HUES64 (cell line): ENCODE results near the gene CENPH.
"Not testable (repeated sequence)": the region's sequence is repeated elsewhere in the genome, so short reads cannot be mapped to it uniquely, and the experiment has no call there.

Source experiments
- H3K27ac ChIP-seq: 2 replicates; pipeline ENCODE4 v1.7.0; 2013; ENCODE audit warnings: low read depth, low read length, inconsistent platforms
- H3K27me3 ChIP-seq: 2 replicates; pipeline ENCODE4 v1.6.1; 2013; ENCODE audit warnings: mild to moderate bottlenecking, low read length; ENCODE audit not compliant: insufficient read depth
- H3K36me3 ChIP-seq: 2 replicates; pipeline ENCODE4 v1.6.1; 2013; ENCODE audit warnings: mild to moderate bottlenecking, low read length; ENCODE audit not compliant: insufficient read depth
- H3K4me1 ChIP-seq: 2 replicates; pipeline ENCODE4 v1.6.1; 2013; ENCODE audit warnings: mild to moderate bottlenecking, low read length, moderate library complexity; ENCODE audit not compliant: insufficient read depth
- H3K4me3 ChIP-seq: 2 replicates; pipeline ENCODE4 v1.5.1; 2013; ENCODE audit warnings: mild to moderate bottlenecking, low read length, moderate library complexity
- H3K9ac ChIP-seq: 2 replicates; pipeline ENCODE4 v1.6.1; 2013; ENCODE audit warnings: mild to moderate bottlenecking, low read depth, low read length
- H3K9me3 ChIP-seq: 2 replicates; pipeline ENCODE4 v1.6.1; 2013; ENCODE audit warnings: low read depth, low read length; ENCODE audit not compliant: insufficient read depth
- WGBS: fragments of 150-250, 120-280 bp; methylation state at CpG from one replicate; pipeline ENCODE4 v1.1.7; 2013; ENCODE audit warnings: missing lambda C conversion rate; 5-methylcytosine and 5-hydroxymethylcytosine counted together

CENPH gene

GRCh38 chr5:69231851-69232250 lies 42.5 kb downstream of the CENPH start:
- H3K4me1 ChIP-seq: no peaks in the 10 kb centered on the region
- no peaks in the 10 kb centered on the region for H3K9me3 ChIP-seq
- no peak overlapping the region for H3K4me3 ChIP-seq
- WGBS: 96% methylated on average over 2 of the region's 2 CpGs
- no peak overlapping the region for H3K9ac ChIP-seq
- no peaks in the 10 kb centered on the region for H3K27me3 ChIP-seq
- peaks cover 37% of the 10 kb centered on the region for H3K36me3 ChIP-seq
- H3K27ac ChIP-seq: no peak overlapping the region

- H3K27ac ChIP-seq: peak within 1 kb of the TSS; percentile 78
- no peaks in the 10 kb centered on the region for H3K27me3 ChIP-seq
- peaks cover 39% of the 10 kb centered on the region for H3K36me3 ChIP-seq
- H3K4me1 ChIP-seq: no peaks in the 10 kb centered on the region
- peak within 1 kb of the TSS; percentile 83 for H3K4me3 ChIP-seq
- H3K9me3 ChIP-seq: no peaks in the 10 kb centered on the region
- WGBS: under 1% methylated on average over 49 of the region's 49 CpGs
- peak within 1 kb of the TSS; percentile 86 for H3K9ac ChIP-seq
These were observed 45.3 kb downstream of the CENPH start, which contains the start of gene CDK7 for GRCh38 chr5:69234457-69235268. TSS of gene CDK7 (plus strand) at chr5:69234886. CDS start at chr5:69234976, 90 bp downstream.

- peaks cover 46% of the 10 kb centered on the region for H3K36me3 ChIP-seq
- H3K4me1 ChIP-seq, H3K27ac ChIP-seq, H3K27me3 ChIP-seq, H3K9me3 ChIP-seq, H3K9ac ChIP-seq, H3K4me3 ChIP-seq: not testable (repeated sequence)
- 96% methylated on average over 8 of the region's 9 CpGs for WGBS
These were observed 47.4 kb downstream of the CENPH start for GRCh38 chr5:69236733-69237132.

- WGBS: 85% methylated on average over 1 of the region's 3 CpGs
- H3K27ac ChIP-seq: no peak overlapping the region
- no peaks in the 10 kb centered on the region for H3K4me1 ChIP-seq
- H3K9ac ChIP-seq: no peak overlapping the region
- H3K36me3 ChIP-seq: peaks cover 46% of the 10 kb centered on the region
- no peaks in the 10 kb centered on the region for H3K9me3 ChIP-seq
- H3K27me3 ChIP-seq: no peaks in the 10 kb centered on the region
- H3K4me3 ChIP-seq: no peak overlapping the region
These were observed 48.5 kb downstream of the CENPH start for GRCh38 chr5:69237877-69238276.

GRCh38 chr5:69238760-69239251 lies 49.4 kb downstream of the CENPH start:
- Histone ChIP-seq H3K4me3 (no peak overlapping the region), H3K4me1 (no peaks in the 10 kb centered on the region), H3K36me3 (peaks cover 46% of the 10 kb centered on the region)

GRCh38 chr5:69242215-69242927 lies 53.0 kb downstream of the CENPH start:
- Histone ChIP-seq H3K27ac (no peak overlapping the region), H3K9ac (no peak overlapping the region), H3K36me3 (peaks cover 40% of the 10 kb centered on the region), H3K4me3 (no peak overlapping the region), H3K4me1 (no peaks in the 10 kb centered on the region), H3K9me3 (no peaks in the 10 kb centered on the region), H3K27me3 (no peaks in the 10 kb centered on the region)
- WGBS: 94% methylated on average over 7 of the region's 8 CpGs

More at GRCh38 chr5:69238760-69239251, 49.4 kb downstream of the CENPH start:
- Histone ChIP-seq H3K27ac (no peak overlapping the region), H3K9ac (no peak overlapping the region), H3K9me3 (no peaks in the 10 kb centered on the region), H3K27me3 (no peaks in the 10 kb centered on the region)
- WGBS: 97% methylated on average over 6 of the region's 6 CpGs

GRCh38 chr5:69245031-69245430 lies 55.6 kb downstream of the CENPH start:
- H3K9me3 ChIP-seq: no peaks in the 10 kb centered on the region
- H3K36me3 ChIP-seq: peaks cover 14% of the 10 kb centered on the region
- no peak overlapping the region for H3K4me3 ChIP-seq
- H3K27me3 ChIP-seq: no peaks in the 10 kb centered on the region
- WGBS: 97% methylated on average over 4 of the region's 5 CpGs
- no peak overlapping the region for H3K27ac ChIP-seq
- no peak overlapping the region for H3K9ac ChIP-seq
- H3K4me1 ChIP-seq: no peaks in the 10 kb centered on the region

- H3K9me3 ChIP-seq: no peaks in the 10 kb centered on the region
- H3K27ac ChIP-seq: no peak overlapping the region
- 97% methylated on average over 2 of the region's 2 CpGs for WGBS
- no peaks in the 10 kb centered on the region for H3K27me3 ChIP-seq
- H3K4me3 ChIP-seq: no peak overlapping the region
- H3K4me1 ChIP-seq: no peaks in the 10 kb centered on the region
- H3K9ac ChIP-seq: no peak overlapping the region
- peaks cover 19% of the 10 kb centered on the region for H3K36me3 ChIP-seq
These were observed 58.6 kb downstream of the CENPH start for GRCh38 chr5:69248019-69248418.

GRCh38 chr5:69250593-69250992 lies 61.2 kb downstream of the CENPH start:
- 93% methylated on average over 2 of the region's 2 CpGs for WGBS
- H3K9me3 ChIP-seq: no peaks in the 10 kb centered on the region
- H3K9ac ChIP-seq: no peak overlapping the region

GRCh38 chr5:69252437-69252836 lies 63.1 kb downstream of the CENPH start:
- no peak overlapping the region for H3K27ac ChIP-seq

More at GRCh38 chr5:69250593-69250992, 61.2 kb downstream of the CENPH start:
- Histone ChIP-seq H3K27ac (peak overlapping the region; percentile 35; the same call in 1 of the 2 replicates), H3K27me3 (no peaks in the 10 kb centered on the region), H3K4me1 (no peaks in the 10 kb centered on the region), H3K36me3 (peaks cover 32% of the 10 kb centered on the region), H3K4me3 (no peak overlapping the region)

GRCh38 chr5:69255940-69256339 lies 66.6 kb downstream of the CENPH start:
- H3K9ac ChIP-seq, H3K9me3 ChIP-seq, H3K27ac ChIP-seq, H3K4me3 ChIP-seq, H3K27me3 ChIP-seq, H3K4me1 ChIP-seq: not testable (repeated sequence)
- 97% methylated on average over 4 of the region's 4 CpGs for WGBS
- H3K36me3 ChIP-seq: peaks cover 74% of the 10 kb centered on the region

More at GRCh38 chr5:69252437-69252836, 63.1 kb downstream of the CENPH start:
- no peaks in the 10 kb centered on the region for H3K4me1 ChIP-seq
- H3K36me3 ChIP-seq: peaks cover 48% of the 10 kb centered on the region
- no peaks in the 10 kb centered on the region for H3K9me3 ChIP-seq
- no peak overlapping the region for H3K9ac ChIP-seq
- WGBS: 93% methylated on average over 3 of the region's 3 CpGs
- H3K4me3 ChIP-seq: no peak overlapping the region
- H3K27me3 ChIP-seq: no peaks in the 10 kb centered on the region
